SK-N-SH treated with all-trans-retinoic acid at 6 μM for 48 hours (cell line): ENCODE measurements around the gene NUP214.

Source experiments
- ATAC-seq: fragments of 200-7000 bp; cut with Tn5 transposase; 3 replicates; pipeline ENCODE4 v1.9.1; 2020; ENCODE audit warnings: mild to moderate bottlenecking, moderate library complexity
- ARNTL ChIP-seq: fragments of 450-650 bp; formaldehyde crosslinking; IDR thresholded peaks from 2 replicates; pipeline ENCODE4 v1.5.0; 2020; ENCODE audit warnings: low read depth, mild to moderate bottlenecking, moderate library complexity, borderline replicate concordance
- BACH2 ChIP-seq: fragments of 250-450 bp; sonication (Bioruptor Pico); IDR thresholded peaks from 2 replicates; pipeline ENCODE4 v1.9.0; 2021; ENCODE audit warnings: mild to moderate bottlenecking, borderline replicate concordance
- CSDC2 ChIP-seq: fragments of 250-450 bp; sonication (Bioruptor Pico); IDR thresholded peaks from 2 replicates; pipeline ENCODE4 v1.5.0; 2020; ENCODE audit warnings: mild to moderate bottlenecking, moderate library complexity
- ESRRG ChIP-seq: fragments of 250-450 bp; sonication (Bioruptor Pico); IDR thresholded peaks from 2 replicates; pipeline ENCODE4 v1.6.1; 2021; ENCODE audit warnings: mild to moderate bottlenecking
- GLIS3 ChIP-seq: fragments of 250-450 bp; sonication (Bioruptor Pico); IDR thresholded peaks from 2 replicates; pipeline ENCODE4 v1.5.0; 2020; ENCODE audit warnings: mild to moderate bottlenecking, moderate library complexity
- ISL1 ChIP-seq: fragments of 250-450 bp; sonication (Bioruptor Pico); IDR thresholded peaks from 2 replicates; pipeline ENCODE4 v2.1.2; 2022; ENCODE audit warnings: mild to moderate bottlenecking, moderate library complexity
- OSR1 ChIP-seq: fragments of 250-450 bp; sonication (Bioruptor Pico); IDR thresholded peaks from 2 replicates; pipeline ENCODE4 v1.8.0; 2022; ENCODE audit warnings: moderate library complexity, mild to moderate bottlenecking, inconsistent platforms
- PPARA ChIP-seq: fragments of 250-450 bp; sonication (Bioruptor Pico); IDR thresholded peaks from 2 replicates; pipeline ENCODE4 v1.5.0; 2020; ENCODE audit warnings: mild to moderate bottlenecking, borderline replicate concordance
- RARB ChIP-seq: fragments of 250-450 bp; sonication (Bioruptor Pico); IDR thresholded peaks from 2 replicates; pipeline ENCODE4 v1.8.0; 2021; ENCODE audit warnings: mild to moderate bottlenecking, moderate library complexity
- SNAI2 ChIP-seq: fragments of 250-450 bp; sonication (Bioruptor Pico); IDR thresholded peaks from 2 replicates; pipeline ENCODE4 v1.5.0; 2020; ENCODE audit warnings: mild to moderate bottlenecking, moderate library complexity
- TCF4 ChIP-seq: fragments of 250-450 bp; sonication (Bioruptor Pico); IDR thresholded peaks from 2 replicates; pipeline ENCODE4 v1.8.0; 2021; ENCODE audit warnings: mild to moderate bottlenecking, moderate library complexity, borderline replicate concordance
- TOX ChIP-seq: fragments of 250-450 bp; sonication (Bioruptor Pico); IDR thresholded peaks from 2 replicates; pipeline ENCODE4 v1.8.0; 2021; ENCODE audit warnings: mild to moderate bottlenecking, moderate library complexity, borderline replicate concordance
- ZC3H10 ChIP-seq: fragments of 250-450 bp; sonication (Bioruptor Pico); IDR thresholded peaks from 2 replicates; pipeline ENCODE4 v1.5.1; 2021; ENCODE audit warnings: mild to moderate bottlenecking, moderate library complexity
- ZFP3 ChIP-seq: fragments of 250-450 bp; sonication (Bioruptor Pico); IDR thresholded peaks from 2 replicates; pipeline ENCODE4 v1.5.0; 2020; ENCODE audit warnings: mild to moderate bottlenecking, moderate library complexity
- ZNF565 ChIP-seq: fragments of 450-650 bp; formaldehyde crosslinking; conservative IDR thresholded peaks from 2 replicates; pipeline ENCODE4 v1.5.0; 2020; ENCODE audit warnings: low read depth, mild to moderate bottlenecking, moderate library complexity
- ZNF70 ChIP-seq: fragments of 450-650 bp; formaldehyde crosslinking; IDR thresholded peaks from 2 replicates; pipeline ENCODE4 v1.5.0; 2020; ENCODE audit warnings: mild to moderate bottlenecking, moderate library complexity
- ZNF8 ChIP-seq: fragments of 450-650 bp; formaldehyde crosslinking; IDR thresholded peaks from 2 replicates; pipeline ENCODE4 v1.5.0; 2020; ENCODE audit warnings: mild to moderate bottlenecking, moderate library complexity
- TF ChIP-seq, protein P1 (sequence below): fragments of 250-450 bp; sonication (Bioruptor Pico); IDR thresholded peaks from 2 replicates; pipeline ENCODE4 v1.5.1; 2020; ENCODE audit warnings: low read depth, mild to moderate bottlenecking, moderate library complexity
- TF ChIP-seq, protein P2 (sequence below): fragments of 250-450 bp; sonication (Bioruptor Pico); IDR thresholded peaks from 2 replicates; pipeline ENCODE4 v1.5.0; 2020; ENCODE audit warnings: mild to moderate bottlenecking, moderate library complexity
- TF ChIP-seq, protein P3 (sequence below): fragments of 250-450 bp; sonication (Bioruptor Pico); IDR thresholded peaks from 2 replicates; pipeline ENCODE4 v1.5.1; 2021; ENCODE audit warnings: mild to moderate bottlenecking, moderate library complexity
- TF ChIP-seq, protein P4 (sequence below): fragments of 250-450 bp; sonication (Bioruptor Pico); IDR thresholded peaks from 2 replicates; pipeline ENCODE4 v1.8.0; 2020; ENCODE audit warnings: mild to moderate bottlenecking, moderate library complexity, borderline replicate concordance
- TF ChIP-seq, protein P5 (sequence below): fragments of 250-450 bp; sonication (Bioruptor Pico); IDR thresholded peaks from 2 replicates; pipeline ENCODE4 v1.8.0; 2021; ENCODE audit warnings: low read depth, mild to moderate bottlenecking, moderate library complexity, borderline replicate concordance

The NUP214 gene

DNA sequence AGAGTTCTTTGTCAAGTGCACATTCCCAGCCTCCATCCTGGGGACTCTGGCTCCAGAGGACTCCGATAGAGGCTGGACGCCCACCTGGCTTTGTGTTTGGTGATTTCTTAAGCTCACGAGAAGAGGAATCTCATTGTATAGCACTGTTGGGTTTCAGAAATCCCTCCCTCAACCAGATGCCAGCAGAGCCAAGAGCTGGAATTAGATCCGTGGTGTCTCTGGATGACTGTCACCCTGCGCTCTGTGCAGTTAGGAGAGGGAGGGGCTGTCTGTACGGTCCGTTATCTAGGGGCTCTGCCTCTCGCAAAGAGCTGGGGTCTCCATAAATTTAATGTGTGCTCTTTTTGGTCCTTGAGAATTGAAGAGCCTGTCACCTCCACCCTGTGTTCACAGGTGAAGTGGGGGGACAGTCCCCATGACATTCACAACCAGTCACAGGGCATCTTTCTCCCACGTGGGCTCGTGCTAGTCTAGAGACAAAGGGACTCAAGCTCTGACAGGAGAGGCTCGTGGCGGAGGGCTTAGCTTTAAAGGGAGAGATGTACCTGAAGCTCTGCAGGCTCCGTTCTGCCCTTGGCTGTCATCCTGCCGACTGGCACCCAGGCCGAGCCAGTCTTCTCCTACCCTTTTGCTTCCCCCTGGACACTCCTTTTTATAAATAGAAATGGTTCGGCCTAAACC lies 109.6 kb downstream of the NUP214 start:
- ATAC-seq = no peak
- no peak for TF ChIP-seq ZC3H10 (CRISPR knock-in tag)
- no peak for TF ChIP-seq BACH2 (CRISPR knock-in tag)
- TF ChIP-seq, protein P1, sequence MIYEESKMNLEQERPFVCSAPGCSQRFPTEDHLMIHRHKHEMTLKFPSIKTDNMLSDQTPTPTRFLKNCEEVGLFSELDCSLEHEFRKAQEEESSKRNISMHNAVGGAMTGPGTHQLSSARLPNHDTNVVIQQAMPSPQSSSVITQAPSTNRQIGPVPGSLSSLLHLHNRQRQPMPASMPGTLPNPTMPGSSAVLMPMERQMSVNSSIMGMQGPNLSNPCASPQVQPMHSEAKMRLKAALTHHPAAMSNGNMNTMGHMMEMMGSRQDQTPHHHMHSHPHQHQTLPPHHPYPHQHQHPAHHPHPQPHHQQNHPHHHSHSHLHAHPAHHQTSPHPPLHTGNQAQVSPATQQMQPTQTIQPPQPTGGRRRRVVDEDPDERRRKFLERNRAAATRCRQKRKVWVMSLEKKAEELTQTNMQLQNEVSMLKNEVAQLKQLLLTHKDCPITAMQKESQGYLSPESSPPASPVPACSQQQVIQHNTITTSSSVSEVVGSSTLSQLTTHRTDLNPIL = no peak
- TF ChIP-seq ZNF70 (CRISPR knock-in tag) = no peak
- TF ChIP-seq CSDC2 (CRISPR knock-in tag) = no peak

DNA sequence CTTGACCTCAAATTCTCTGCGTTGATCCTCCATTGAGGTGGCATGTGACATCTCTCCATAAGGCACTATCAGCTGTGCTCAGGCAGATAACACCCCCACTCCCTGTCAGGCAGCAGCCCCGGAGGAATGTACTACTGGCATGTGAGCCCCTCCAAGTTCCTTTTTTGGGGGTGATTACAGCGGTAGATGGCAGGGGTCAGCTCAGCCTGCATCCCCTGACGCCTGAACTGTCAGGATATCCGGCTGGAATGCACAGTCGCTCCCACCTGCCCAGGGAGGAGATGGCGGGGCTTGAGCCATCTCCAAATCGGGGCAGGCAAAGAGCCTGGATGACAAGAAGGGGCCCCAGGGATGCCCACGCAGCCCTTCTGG lies 110.1 kb downstream of the NUP214 start:
- TF ChIP-seq, protein P2, sequence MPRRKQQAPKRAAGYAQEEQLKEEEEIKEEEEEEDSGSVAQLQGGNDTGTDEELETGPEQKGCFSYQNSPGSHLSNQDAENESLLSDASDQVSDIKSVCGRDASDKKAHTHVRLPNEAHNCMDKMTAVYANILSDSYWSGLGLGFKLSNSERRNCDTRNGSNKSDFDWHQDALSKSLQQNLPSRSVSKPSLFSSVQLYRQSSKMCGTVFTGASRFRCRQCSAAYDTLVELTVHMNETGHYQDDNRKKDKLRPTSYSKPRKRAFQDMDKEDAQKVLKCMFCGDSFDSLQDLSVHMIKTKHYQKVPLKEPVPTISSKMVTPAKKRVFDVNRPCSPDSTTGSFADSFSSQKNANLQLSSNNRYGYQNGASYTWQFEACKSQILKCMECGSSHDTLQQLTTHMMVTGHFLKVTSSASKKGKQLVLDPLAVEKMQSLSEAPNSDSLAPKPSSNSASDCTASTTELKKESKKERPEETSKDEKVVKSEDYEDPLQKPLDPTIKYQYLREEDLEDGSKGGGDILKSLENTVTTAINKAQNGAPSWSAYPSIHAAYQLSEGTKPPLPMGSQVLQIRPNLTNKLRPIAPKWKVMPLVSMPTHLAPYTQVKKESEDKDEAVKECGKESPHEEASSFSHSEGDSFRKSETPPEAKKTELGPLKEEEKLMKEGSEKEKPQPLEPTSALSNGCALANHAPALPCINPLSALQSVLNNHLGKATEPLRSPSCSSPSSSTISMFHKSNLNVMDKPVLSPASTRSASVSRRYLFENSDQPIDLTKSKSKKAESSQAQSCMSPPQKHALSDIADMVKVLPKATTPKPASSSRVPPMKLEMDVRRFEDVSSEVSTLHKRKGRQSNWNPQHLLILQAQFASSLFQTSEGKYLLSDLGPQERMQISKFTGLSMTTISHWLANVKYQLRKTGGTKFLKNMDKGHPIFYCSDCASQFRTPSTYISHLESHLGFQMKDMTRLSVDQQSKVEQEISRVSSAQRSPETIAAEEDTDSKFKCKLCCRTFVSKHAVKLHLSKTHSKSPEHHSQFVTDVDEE = no peak
- no peak for TF ChIP-seq ZNF70 (CRISPR knock-in tag)
- no peak for TF ChIP-seq GLIS3 (CRISPR knock-in tag)
- TF ChIP-seq ESRRG (CRISPR knock-in tag) = no peak
- TF ChIP-seq ARNTL (CRISPR knock-in tag) = no peak
- no peak for TF ChIP-seq ZNF565 (CRISPR knock-in tag)
- no peak for TF ChIP-seq OSR1 (CRISPR knock-in tag)
- TF ChIP-seq TCF4 = no peak
- TF ChIP-seq BACH2 (CRISPR knock-in tag) = no peak
- no peak for TF ChIP-seq ZNF8 (CRISPR knock-in tag)
- no peak for TF ChIP-seq SNAI2 (CRISPR knock-in tag)
- TF ChIP-seq, protein P3, sequence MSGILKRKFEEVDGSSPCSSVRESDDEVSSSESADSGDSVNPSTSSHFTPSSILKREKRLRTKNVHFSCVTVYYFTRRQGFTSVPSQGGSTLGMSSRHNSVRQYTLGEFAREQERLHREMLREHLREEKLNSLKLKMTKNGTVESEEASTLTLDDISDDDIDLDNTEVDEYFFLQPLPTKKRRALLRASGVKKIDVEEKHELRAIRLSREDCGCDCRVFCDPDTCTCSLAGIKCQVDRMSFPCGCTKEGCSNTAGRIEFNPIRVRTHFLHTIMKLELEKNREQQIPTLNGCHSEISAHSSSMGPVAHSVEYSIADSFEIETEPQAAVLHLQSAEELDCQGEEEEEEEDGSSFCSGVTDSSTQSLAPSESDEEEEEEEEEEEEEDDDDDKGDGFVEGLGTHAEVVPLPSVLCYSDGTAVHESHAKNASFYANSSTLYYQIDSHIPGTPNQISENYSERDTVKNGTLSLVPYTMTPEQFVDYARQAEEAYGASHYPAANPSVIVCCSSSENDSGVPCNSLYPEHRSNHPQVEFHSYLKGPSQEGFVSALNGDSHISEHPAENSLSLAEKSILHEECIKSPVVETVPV (CRISPR knock-in tag) = no peak
- no peak for TF ChIP-seq ISL1 (CRISPR knock-in tag)
- TF ChIP-seq, protein P4, sequence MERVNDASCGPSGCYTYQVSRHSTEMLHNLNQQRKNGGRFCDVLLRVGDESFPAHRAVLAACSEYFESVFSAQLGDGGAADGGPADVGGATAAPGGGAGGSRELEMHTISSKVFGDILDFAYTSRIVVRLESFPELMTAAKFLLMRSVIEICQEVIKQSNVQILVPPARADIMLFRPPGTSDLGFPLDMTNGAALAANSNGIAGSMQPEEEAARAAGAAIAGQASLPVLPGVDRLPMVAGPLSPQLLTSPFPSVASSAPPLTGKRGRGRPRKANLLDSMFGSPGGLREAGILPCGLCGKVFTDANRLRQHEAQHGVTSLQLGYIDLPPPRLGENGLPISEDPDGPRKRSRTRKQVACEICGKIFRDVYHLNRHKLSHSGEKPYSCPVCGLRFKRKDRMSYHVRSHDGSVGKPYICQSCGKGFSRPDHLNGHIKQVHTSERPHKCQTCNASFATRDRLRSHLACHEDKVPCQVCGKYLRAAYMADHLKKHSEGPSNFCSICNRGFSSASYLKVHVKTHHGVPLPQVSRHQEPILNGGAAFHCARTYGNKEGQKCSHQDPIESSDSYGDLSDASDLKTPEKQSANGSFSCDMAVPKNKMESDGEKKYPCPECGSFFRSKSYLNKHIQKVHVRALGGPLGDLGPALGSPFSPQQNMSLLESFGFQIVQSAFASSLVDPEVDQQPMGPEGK (CRISPR knock-in tag) = no peak
- no peak for TF ChIP-seq ZC3H10 (CRISPR knock-in tag)
- TF ChIP-seq CSDC2 (CRISPR knock-in tag) = no peak
- TF ChIP-seq, all 23 proteins: peak for 0
- no peak for ATAC-seq

DNA sequence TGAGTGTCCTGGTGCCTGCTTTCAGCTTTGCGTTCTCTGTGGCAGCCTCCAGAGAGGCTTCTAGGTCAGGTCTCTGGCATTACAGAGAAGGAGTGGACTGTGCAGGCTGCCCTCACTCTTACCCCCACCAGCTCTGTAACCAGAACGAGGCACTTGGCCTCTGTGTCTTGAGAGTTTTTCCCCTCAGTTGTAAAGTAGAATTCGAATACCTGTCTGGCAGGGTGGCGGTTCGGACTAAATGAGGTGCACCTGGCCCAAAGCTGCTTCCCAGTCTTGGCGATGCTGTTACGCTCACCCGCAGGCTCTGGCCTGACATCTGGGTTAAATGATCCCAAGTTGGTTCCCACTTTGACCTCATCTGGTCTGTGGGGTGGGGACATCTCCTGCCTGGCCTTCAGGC lies 110.8 kb downstream of the NUP214 start:
- ATAC-seq = no peak
- TF ChIP-seq SNAI2 (CRISPR knock-in tag) (no peak), ARNTL (CRISPR knock-in tag) (no peak), ZFP3 (CRISPR knock-in tag) (no peak), RARB (no peak), PPARA (CRISPR knock-in tag) (no peak), TOX (CRISPR knock-in tag) (no peak), ZNF8 (CRISPR knock-in tag) (no peak), CSDC2 (CRISPR knock-in tag) (no peak), BACH2 (CRISPR knock-in tag) (no peak), ESRRG (CRISPR knock-in tag) (no peak)
- TF ChIP-seq, protein P3 (CRISPR knock-in tag) = no peak
- TF ChIP-seq, protein P2 = no peak
- TF ChIP-seq, protein P5, sequence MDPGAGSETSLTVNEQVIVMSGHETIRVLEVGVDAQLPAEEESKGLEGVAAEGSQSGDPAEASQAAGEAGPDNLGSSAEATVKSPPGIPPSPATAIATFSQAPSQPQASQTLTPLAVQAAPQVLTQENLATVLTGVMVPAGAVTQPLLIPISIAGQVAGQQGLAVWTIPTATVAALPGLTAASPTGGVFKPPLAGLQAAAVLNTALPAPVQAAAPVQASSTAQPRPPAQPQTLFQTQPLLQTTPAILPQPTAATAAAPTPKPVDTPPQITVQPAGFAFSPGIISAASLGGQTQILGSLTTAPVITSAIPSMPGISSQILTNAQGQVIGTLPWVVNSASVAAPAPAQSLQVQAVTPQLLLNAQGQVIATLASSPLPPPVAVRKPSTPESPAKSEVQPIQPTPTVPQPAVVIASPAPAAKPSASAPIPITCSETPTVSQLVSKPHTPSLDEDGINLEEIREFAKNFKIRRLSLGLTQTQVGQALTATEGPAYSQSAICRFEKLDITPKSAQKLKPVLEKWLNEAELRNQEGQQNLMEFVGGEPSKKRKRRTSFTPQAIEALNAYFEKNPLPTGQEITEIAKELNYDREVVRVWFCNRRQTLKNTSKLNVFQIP = no peak
